HG03378 (cell line): Measurements from ENCODE around the gene FATE1.
"Not testable (repeated sequence)": the region's sequence is repeated elsewhere in the genome, so short reads cannot be mapped to it uniquely, and the experiment has no call there.

Experiments
- ATAC-seq: cut with Tn5 transposase; IDR thresholded peaks from one replicate; pipeline ENCODE4 v1.9.1; 2021; ENCODE audit warnings: mild to moderate bottlenecking, moderate library complexity; ENCODE audit not compliant: unreplicated experiment

The FATE1 gene, protein sequence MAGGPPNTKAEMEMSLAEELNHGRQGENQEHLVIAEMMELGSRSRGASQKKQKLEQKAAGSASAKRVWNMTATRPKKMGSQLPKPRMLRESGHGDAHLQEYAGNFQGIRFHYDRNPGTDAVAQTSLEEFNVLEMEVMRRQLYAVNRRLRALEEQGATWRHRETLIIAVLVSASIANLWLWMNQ

DNA sequence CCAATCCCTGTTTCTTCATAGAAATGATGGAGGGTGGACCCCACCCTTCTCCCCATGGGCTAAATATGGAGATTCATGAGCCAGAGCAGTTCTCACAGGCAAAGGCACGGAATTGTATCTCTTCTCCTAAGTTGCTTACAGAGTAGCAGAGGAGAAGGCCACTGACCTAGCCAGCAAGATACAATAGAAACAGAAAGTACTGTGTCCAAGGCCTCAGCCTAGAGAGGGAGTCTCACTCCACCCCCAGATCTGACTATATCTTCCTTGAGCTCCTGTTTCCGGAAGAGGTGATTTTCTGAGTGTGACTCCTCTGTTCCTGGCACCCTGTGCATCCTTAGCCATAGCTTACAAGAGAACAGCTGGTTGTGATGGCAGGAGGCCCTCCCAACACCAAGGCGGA lies at the start of gene FATE1:
Gene FATE1, plus strand, starts transcription at position 284 of the 400 bp plus-strand sequence. Its CDS starts 85 bp downstream, at position 369.
- ATAC-seq = no peak

DNA sequence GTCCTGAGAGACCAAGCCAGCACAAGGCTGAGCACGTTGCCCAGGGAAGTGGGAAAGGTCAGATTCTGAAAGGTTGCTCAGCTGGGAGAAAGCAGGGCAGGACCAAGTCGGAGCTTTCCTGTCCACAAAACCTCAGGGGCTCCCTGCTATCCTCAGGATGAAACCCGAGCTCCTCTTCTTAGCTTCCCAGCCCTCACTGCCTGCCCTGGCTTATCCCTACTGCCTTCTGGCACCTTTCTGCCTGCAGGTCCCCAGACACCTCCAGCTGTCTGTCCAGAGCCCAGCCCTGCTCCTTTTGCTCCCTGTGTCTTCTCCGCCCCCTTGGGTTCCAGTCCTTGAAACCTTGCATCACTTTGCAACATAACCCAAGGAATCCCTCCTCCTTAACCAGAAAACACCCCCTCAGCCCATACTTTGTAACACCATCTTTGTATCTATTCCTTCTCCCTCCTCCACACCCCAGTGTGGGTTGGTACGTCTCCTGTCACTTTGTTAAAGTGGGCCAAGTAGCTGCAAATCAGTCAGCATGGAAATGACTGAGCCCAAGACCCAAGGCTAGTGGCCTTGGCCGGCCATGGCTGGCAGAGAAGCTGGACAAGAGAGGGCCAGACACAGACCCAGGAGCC lies 40.6 kb upstream of the FATE1 start:
- no peak for ATAC-seq

DNA sequence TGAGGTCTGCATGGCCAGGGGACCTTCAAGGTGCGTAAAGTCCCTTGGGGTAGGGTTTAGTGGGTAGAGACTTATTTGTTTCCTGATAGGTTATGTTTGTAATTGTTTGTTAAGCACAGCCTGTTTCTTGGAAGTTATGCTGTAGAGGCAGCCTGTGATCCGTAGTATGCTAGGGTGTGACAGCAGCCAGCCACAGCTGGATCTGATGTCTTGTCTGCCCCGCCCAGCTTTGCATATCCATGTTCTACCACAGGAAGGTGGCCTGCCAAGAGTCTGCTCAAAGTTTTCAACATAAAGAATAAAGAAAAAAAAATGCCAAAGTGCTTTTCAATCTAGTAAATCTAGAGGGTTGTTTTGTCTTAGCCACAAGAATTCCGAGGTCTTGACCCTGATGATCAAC lies 39.6 kb upstream of the FATE1 start:
- no peak for ATAC-seq

DNA sequence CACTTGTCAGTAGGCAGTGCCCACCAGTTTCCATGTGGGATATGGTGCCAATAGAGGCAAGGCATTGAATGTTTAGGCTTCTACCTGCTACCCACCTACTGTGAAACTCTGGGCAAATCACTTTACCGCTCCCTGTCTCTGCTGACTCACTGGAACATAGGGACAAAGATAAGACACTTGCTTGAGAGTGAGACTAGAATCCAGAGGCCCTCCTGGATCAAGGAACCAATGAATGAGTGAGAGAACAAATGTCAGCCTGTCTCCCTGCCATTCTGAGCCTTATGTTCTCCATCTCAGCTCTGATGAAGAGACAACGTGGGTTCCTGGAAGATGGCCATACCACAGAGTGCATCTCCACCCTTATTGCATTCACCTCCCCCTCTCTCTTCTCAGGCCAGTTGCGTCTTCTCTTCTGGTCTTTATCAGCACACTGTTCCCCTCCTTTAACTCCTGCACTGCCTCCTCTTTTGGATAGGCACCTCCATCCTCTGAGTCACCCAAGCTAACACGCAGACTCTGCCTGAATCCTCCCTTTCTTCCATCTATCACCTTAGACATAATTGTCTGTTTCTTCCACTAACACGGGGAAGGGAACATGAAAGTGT lies 35.9 kb upstream of the FATE1 start:
- no peak for ATAC-seq

DNA sequence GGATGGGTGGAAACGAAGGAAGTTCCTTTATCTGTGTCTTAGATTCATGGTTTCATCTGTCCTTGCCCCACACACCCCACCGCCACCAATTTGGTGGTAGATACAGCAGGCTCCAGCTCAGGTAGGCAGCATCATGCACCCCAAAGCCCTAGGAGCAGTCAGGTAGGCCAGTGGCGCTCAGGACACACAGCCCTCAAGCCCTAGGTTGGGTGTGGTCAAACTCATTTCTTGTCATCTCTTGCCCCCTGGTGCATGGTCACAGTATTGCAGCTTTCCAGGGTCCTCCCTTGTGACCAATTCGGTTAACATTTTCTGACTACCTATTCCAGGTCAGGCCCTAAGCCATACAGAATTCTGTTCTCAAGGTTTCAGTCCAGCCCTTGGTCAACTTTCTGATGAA lies 35.0 kb upstream of the FATE1 start:
- ATAC-seq = peak; percentile 97

DNA sequence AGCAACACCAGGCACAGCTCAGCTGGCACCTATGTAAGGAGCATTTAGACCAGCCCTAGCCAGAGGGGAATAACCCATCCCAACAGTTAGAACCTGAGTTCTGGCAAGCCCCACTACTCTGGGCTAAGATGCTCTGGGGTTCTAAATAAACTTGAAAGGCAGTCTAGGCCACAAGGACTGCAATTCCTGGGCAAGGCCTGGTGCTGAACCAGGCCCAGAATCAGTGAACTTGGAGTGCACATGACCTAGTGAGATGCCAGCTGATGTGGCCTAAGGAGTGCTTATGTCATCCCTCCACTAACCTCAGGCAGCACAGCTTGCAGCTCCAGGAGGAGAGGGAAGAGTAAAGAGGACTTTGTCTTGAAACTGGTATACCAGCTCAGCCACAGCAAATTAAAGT lies 28.2 kb upstream of the FATE1 start:
- ATAC-seq = no peak

DNA sequence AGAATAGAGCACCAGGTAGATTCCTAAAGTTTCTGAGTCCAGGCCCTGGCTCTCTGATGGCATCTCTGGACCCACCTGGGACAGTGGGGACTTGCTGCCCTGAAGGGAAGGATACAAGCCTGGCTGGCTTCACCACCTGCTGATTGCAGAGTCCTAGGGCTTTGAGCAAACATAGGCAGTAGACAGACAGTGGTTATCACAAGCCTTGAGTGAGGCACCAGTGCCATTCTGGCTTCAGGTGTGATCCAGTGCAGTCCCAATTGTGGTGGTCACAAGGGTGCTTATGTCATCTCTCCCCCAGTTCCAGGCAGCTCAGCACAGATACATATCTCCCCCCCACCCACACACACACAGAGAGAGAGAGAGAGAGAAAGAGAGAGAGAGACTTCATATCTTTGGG lies 27.1 kb upstream of the FATE1 start:
- no peak for ATAC-seq

DNA sequence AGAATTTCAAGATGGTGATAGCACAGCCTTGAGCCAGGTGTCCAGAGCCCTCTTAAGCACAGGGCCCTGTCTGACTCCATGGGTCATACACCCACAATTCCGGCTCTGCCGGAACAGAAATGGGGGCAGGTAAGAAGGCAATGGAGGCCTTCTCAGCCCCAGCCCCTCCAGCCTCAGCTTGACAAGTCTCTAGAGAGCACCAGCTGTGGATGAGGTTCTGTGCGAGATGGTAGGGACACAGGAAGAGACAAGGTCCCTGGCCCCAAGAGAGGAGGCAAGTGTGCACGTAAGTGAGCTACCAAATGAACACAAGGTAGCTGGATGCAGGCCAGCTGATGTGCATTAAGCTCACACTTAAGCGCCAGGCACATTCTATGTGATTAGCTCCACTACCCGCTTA lies 23.0 kb upstream of the FATE1 start:
- ATAC-seq = no peak

DNA sequence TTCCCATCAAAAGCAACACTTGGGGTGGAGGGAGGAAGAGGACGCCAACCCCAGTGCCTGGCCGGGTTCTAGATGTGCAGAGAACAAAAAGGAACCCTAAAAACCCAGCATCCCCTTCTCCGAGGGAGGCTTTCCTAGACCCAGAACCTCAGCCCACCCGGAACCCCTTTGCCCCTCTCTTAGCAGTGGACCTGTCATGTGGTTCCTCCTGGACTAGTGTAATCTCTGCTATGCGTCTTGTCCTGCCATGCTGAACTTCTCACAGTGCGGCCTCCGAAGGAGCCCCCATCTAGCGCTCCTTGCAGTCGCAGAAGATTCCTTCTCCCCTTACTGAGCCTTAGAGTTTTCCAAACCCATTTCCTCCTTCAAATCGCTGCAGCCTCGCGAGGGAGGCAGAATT lies 21.7 kb upstream of the FATE1 start:
- ATAC-seq = no peak

DNA sequence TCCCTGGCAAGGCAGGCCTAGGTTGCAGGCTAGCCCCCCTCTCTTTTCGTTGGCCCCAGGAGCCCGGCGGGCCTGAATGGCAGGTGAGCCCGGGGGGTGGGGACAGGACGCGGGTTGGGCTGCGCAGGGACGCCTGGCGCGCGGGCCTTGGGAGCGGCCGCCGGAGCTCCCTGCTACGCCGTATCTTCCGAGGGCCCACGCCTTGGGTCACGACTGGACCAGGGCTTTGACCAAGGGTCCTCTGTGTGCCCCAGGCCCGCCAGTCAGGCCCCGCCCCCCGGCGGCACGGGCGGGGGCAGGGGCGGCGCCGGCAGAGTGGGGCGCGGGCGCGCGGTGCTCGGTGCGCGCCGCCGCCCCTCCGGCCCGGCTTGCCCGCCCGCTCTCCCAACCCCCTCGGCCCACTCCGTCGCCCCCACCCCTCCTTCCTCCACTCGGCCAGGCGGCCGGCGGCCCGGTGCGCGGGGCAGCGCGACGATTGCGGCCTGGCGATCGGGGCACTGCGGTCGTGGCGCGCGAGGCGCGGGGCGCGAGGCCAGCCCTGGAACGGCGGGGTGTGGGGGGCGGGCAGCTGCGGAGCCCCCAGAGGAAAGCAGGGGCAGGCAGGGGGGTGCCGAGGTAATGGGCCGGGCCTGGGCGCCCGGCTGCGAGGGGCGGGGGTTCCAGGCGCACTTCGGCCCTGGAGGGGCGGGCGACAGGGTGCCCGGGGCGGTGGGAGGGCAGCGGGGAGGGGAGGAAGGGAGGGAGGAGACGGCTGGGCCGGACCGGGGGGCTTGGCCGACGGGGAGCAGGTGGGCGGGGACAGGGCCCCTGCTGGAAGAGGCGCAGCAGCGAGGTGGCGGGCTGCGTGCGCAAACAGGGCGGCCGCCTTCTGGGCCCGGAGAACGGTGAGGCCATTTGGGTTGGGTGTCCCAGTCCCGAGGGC lies 20.9 kb upstream of the FATE1 start, which contains the start of gene PRRG3:
Gene PRRG3, plus strand, starts transcription at position 798 of the 922 bp plus-strand sequence. CDS start 3,357 bp downstream, outside the sequence.
- ATAC-seq = no peak

DNA sequence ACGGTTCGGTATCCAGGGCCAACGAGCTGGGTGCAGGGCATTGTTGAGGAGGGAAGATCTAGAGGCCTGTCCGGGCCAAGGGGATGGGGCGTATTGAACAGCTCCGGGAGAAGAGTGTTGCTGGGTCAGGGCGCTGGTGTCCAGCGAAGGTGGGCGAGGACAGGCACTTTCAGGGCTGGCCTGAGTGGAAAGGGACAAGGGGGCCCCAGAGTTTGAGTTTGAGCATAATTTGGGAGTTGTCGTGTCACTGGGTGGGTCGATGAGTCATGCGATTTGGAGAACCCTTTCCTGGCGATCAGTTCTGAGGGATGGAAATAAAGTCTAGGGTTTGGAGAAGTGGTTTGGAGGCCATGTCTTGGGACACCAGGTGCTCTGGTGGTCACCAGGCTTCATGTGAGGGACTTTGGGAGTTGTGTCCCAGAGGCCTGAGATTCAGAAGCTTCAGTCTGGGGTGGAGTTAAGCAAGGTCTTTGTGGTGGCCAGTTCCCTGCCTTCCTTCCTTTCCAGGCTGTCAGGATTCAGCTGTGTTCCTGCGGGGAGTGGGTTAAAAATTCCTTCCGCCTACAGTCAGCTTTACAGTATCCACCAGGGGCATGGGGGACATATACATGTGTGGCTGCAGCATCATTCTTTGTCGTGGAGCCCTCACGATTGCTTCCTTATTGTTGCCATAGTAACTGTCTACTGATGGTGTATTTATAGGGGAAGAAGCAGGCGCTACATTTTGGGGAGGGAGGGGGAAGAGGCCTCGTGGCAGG lies 20.1 kb upstream of the FATE1 start:
- ATAC-seq = no peak

DNA sequence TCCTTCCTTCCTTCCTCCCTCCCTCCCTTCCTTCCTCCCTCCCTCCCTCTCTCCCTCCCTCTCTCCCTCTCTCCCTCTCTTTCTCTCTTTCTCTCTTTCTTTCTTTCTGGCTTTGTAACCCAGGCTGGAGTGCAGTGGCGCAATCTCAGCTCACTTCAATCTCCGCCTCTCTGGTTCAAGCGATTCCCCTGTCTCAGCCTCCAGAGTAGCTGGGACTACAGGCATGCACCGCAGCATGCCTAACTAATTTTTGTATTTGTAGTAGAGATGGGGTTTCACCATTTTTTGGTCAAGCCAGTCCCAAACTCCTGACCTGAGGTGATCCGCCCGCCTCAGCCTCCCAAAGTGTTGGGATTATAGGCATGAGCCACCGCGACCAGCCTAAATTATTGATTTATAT lies 18.8 kb upstream of the FATE1 start:
- ATAC-seq = not testable (repeated sequence)

DNA sequence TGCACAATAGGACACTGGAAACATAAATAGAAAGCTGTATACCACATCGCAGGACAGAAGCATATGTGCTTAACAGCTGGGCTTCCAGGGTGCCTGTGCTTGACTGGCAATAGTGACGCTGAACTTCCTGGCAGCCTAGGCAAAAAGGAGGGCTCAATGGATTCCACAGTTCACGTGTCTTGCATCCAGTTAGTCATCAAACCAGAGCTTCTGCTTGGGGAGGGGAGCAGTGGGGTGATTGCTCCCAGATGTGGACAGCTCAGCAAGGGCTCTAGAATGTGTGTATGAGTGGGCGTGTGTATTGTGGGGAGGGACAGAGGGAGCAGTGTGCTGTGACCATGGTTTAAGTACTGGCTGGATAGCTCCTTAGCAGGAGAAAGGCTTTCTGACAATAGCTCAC lies 18.3 kb upstream of the FATE1 start:
- ATAC-seq = no peak

DNA sequence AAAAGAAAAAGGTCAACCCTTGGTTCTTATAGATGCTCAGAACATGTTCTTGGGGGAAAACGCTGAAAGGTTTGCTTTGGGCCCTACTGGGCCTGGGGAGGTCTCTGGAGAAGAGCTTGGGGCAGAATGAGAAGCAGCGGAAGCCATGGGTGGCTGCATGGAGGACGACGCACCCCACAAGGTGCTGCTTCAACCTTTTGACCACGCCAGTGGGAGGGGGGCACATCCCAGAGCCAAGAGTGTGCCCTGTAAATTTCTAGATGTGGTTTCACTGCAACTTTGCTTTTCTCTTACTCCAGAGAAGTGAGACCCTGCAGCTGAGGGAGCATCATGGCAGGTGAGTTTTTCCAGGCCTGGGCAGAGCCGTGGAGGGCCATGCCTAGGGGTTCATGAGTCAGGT lies 17.4 kb upstream of the FATE1 start:
- no peak for ATAC-seq

DNA sequence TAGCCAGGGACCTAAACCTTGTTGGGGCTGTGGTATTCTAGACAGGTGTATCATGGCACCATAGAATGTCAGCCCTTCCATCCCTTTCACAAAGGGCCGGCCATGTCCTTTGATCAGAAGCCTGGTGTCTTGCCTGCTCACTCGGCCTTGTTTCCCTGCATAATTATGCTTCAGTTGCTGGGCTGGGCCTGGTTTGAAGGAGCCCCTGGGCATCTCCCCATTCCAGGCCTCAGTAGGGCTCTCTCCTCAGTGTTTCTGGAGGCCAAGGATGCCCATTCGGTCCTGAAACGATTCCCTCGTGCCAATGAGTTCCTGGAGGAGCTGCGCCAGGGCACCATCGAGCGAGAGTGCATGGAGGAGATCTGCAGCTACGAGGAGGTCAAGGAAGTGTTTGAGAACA lies 16.1 kb upstream of the FATE1 start:
- no peak for ATAC-seq

DNA sequence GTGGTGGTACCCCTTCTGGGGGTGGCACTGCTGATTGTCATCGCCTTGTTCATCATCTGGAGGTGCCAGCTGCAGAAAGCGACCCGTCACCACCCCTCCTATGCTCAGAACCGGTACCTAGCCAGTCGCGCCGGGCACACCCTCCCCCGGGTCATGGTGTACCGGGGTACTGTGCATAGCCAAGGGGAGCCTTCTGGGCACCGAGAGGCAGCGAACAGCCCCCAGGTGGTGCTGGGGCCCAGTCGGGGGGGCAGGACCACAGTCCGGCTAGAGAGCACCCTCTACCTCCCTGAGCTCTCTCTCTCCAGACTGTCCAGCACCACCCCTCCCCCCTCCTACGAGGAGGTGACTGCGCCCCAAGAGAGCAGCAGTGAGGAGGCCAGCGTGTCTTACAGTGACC lies 15.3 kb upstream of the FATE1 start:
- no peak for ATAC-seq

DNA sequence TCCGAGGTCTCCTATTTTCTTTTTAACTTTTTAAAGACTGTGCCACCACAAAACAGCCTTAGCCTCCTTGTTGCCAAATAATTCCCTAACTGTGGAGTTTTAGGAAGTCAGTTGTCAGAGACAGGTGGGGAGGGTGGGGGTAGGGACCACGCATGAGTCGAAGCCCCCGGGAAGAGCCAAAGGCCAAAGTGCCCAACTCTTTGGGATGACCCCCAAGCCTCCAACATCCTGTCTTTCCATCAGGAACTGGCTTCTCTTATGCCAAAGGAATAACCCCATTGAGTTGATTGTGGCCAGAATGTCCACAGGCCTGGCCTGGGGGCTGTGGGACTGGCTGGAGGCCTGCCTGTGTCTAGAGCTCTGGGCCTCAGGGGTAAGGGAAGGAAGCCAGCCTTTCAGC lies 14.8 kb upstream of the FATE1 start:
- ATAC-seq = no peak

DNA sequence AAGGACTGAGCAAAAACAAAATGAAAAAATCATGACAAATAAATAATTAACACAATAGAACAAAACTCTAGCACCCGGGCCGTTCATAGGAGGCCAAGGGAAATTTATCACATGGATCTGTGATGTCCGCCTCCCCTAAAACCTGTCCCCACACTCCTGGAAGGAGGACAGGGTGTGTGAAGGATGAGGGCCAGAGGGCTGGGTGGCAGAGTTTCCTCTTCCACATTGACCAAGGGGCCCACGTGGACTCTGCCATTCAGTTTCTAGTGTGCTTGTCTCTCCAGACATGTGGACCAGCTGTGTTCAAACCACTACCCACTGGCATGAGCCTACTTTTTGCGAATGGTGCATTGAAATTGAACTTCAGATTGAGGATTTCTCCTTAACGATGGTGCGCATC lies 14.3 kb upstream of the FATE1 start:
- ATAC-seq = no peak

DNA sequence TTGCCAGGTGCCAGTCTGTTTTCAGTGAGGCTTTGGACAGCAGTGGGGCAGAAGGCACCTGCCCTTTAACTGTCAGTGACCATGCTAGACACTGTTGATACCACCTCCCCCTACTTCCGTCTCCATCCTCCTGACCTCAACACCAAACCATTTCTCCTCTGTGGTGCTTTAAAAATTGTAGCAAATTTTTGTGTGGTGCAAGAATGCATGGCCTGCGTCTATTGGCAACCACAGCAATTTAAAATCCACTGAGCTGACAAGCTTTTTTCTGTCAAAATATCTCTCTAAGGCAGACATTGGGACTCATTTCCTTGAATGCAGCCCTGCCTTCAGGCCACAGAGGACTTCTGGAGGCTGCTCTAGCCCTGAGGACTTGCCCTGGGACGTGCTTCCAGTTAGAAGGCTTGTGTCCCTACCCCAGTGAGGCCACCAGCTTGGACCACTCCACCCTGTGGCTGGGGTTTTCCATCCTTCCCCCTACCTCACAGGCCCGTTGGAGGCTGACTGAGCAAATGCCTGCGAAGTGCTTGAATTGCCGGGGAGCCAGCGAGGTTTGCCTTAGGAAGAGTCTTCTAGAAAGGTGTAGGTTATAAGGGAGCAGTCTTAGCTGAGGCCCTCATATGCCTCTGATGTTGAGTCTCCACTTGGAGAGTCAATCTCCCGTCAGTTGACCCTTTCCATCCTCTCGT lies 13.7 kb upstream of the FATE1 start:
- ATAC-seq = no peak

DNA sequence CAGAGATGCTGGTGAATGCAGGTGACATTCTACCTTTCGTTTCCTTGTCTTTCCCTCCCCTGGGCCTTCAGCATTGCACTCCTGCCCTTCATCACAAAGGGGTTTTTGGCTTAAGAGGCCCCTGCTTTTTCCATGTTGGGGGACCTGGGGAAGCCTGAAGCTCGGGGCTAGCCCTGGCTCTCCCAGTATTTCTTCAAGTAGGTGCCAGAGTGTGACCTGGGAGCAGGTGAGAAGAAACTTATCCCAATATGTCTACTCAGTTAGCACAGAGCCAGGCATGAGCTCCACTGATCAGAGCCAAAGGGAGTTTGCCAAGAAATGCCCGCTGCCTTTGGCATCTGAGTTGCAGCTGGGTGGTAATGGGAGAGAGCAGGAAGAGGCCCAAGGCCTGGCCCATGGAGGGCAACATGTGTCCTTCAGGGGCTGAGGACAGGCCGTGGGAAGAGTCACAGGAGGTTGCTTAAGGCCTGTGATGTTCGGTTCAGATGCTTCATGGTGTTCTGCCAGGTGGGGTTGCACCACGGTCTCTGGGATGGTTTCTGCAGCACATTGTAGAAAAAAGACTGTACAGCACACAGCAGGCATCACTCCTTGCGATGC lies 13.0 kb upstream of the FATE1 start:
- no peak for ATAC-seq
